B cell (primary cell): ENCODE data around the gene SDCCAG8. TPM values are rescaled to one million over a fixed set of nuclear protein-coding genes. Genes with fewer than 3 reads are reported as not detected.

ENCODE experiments used
- ATAC-seq: fragments of 200-7000 bp; cut with Tn5 transposase; one replicate; pipeline ENCODE4 v1.10.0; 2021; ENCODE audit warnings: low read depth, mild to moderate bottlenecking, moderate number of reproducible peaks, moderate library complexity
- CTCF ChIA-PET: fragments of 350-600 bp; sonication (Branson Sonifier 250); formaldehyde crosslinking; loops from one replicate; lab custom pipeline; 2021; ENCODE audit warnings: antibody characterized with exemption, inconsistent platforms; lab: Charles Lee
- POLR2A ChIA-PET: fragments of 350-600 bp; sonication (Branson Sonifier 250); formaldehyde crosslinking; loops from one replicate; lab custom pipeline; 2021; ENCODE audit warnings: antibody characterized with exemption; lab: Charles Lee
- DNase-seq: peaks from one replicate; pipeline ENCODE4 v3.0.0; 2013
- H2AFZ ChIP-seq: 2 replicates; pipeline ENCODE4 v1.6.1; 2012; ENCODE audit warnings: mild to moderate bottlenecking, low read depth, low read length; ENCODE audit not compliant: insufficient read depth, poor library complexity, severe bottlenecking
- H3K27ac ChIP-seq, 2 donors: 1 replicate in 1 of 2; 2 replicates in 1 of 2; pipeline ENCODE4 v1.5.1; 2012 to 2013; ENCODE audit warnings: low read length in 2 of 2, mild to moderate bottlenecking in 2 of 2, moderate library complexity in 1 of 2
- H3K27me3 ChIP-seq, 4 experiments: fragments of 200-600 bp in 1 of 4; sonication (generic) in 1 of 4; replicated peaks in 1 of 4; 1 replicate in 2 of 4; 2 replicates in 2 of 4; pipeline versions ENCODE4 v1.6.1 to v1.7.0; 2013 to 2016; ENCODE audit warnings: low read length in 3 of 4, mild to moderate bottlenecking in 2 of 4, mixed read lengths in 1 of 4, moderate library complexity in 1 of 4; ENCODE audit not compliant: insufficient read depth in 4 of 4, control insufficient read depth in 3 of 4; ENCODE audit errors: control extremely low read depth in 1 of 4
- H3K36me3 ChIP-seq, 2 experiments: replicated peaks in 1 of 2; 1 replicate in 1 of 2; 2 replicates in 1 of 2; pipeline versions ENCODE4 v1.6.1 to v1.7.1; 2013; ENCODE audit warnings: low read length in 1 of 2; ENCODE audit not compliant: insufficient read depth in 2 of 2, control insufficient read depth in 1 of 2; ENCODE audit errors: control extremely low read depth in 1 of 2, extremely low read depth in 1 of 2
- H3K4me1 ChIP-seq, 2 donors: fragments of 200-600 bp in 1 of 2; sonication (generic) in 1 of 2; 1 replicate in 1 of 2; 2 replicates in 1 of 2; pipeline versions ENCODE4 v1.5.1 to v1.6.1; 2013 to 2017; ENCODE audit warnings: low read length in 2 of 2; ENCODE audit not compliant: control insufficient read depth in 2 of 2, insufficient read depth in 2 of 2
- H3K4me2 ChIP-seq: replicated peaks from 2 replicates; pipeline ENCODE3; 2012; ENCODE audit warnings: mild to moderate bottlenecking, low read depth, low read length; ENCODE audit not compliant: poor library complexity, severe bottlenecking
- H3K4me3 ChIP-seq, 5 experiments: fragments of 200-600 bp in 1 of 5; sonication (generic) in 1 of 5; 1 replicate in 3 of 5; 2 replicates in 2 of 5; pipeline versions ENCODE4 v1.5.1 to v1.7.0; 2011 to 2016; ENCODE audit warnings: low read length in 4 of 5, mild to moderate bottlenecking in 4 of 5, low read depth in 2 of 5, control low read depth in 1 of 5, moderate library complexity in 1 of 5; ENCODE audit not compliant: insufficient read depth in 1 of 5; ENCODE audit errors: control extremely low read depth in 1 of 5, extremely low read depth in 1 of 5
- H3K79me2 ChIP-seq: fragments of 200-600 bp; sonication (generic); one replicate; pipeline ENCODE4 v1.6.0; 2016; ENCODE audit warnings: low read length; ENCODE audit not compliant: control insufficient read depth, insufficient read depth
- H3K9ac ChIP-seq: fragments of 200-600 bp; sonication (generic); 2 replicates; pipeline ENCODE4 v1.6.1; 2017; ENCODE audit warnings: mild to moderate bottlenecking, low read length, moderate library complexity
- H3K9me3 ChIP-seq, 3 donors: one replicate each; pipeline versions ENCODE4 v1.6.1 to v1.7.1; 2013; ENCODE audit warnings: low read length in 2 of 3; ENCODE audit not compliant: control insufficient read depth in 2 of 3, insufficient read depth in 1 of 3; ENCODE audit errors: control extremely low read depth in 1 of 3
- H4K20me1 ChIP-seq: 2 replicates; pipeline ENCODE4 v1.6.0; 2012; ENCODE audit warnings: mild to moderate bottlenecking, low read length; ENCODE audit not compliant: insufficient read depth, control insufficient read depth, poor library complexity, severe bottlenecking
- H3K27ac Mint-ChIP-seq: one replicate; pipeline ENCODE4 v1.8.0; 2021; ENCODE audit warnings: mixed read lengths
- H3K27me3 Mint-ChIP-seq: one replicate; pipeline ENCODE4 v1.8.0; 2021; ENCODE audit warnings: mixed read lengths
- H3K4me1 Mint-ChIP-seq: one replicate; pipeline ENCODE4 v1.8.0; 2021; ENCODE audit warnings: mixed read lengths
- H3K4me3 Mint-ChIP-seq: one replicate; pipeline ENCODE4 v1.8.0; 2021; ENCODE audit warnings: mixed read lengths
- H3K9me3 Mint-ChIP-seq: one replicate; pipeline ENCODE4 v1.8.0; 2022; ENCODE audit warnings: mixed read lengths; ENCODE audit not compliant: insufficient read depth
- CTCF ChIP-seq: fragments of 200-600 bp; IDR thresholded peaks from one replicate; pipeline ENCODE4 v1.8.0; 2022; ENCODE audit warnings: antibody characterized with exemption, mild to moderate bottlenecking
- EZH2 ChIP-seq: IDR thresholded peaks from 2 replicates; pipeline ENCODE4 v1.6.1; 2012; ENCODE audit warnings: borderline replicate concordance, low read depth, mild to moderate bottlenecking, moderate library complexity, low read length; ENCODE audit not compliant: insufficient read depth, poor library complexity, severe bottlenecking
- WGBS: methylation state at CpG from one replicate; pipeline ENCODE4 v1.1.5; 2013; ENCODE audit warnings: missing lambda C conversion rate; ENCODE audit not compliant: insufficient coverage; 5-methylcytosine and 5-hydroxymethylcytosine counted together
- intact Hi-C: fragments of 100-400 bp; cut with micrococcal nuclease; formaldehyde crosslinking; loops from one replicate; pipeline ENCODE4 v1.10.0; 2022
- polyA plus RNA-seq: library from polyadenylated mRNA; depleted of rRNA; stranded (reverse); fragments of >200 nt; gene quantifications from 2 replicates; pipeline ENCODE4 v1.2.3, GENCODE V29; 2012
- total RNA-seq, 2 donors: library from RNA; stranded (reverse); fragments of 120-200 nt in 1 of 2; gene quantifications; 1 replicate in 1 of 2; 2 replicates in 1 of 2; pipeline versions ENCODE4 v1.2.3 to v1.2.4, GENCODE V29; 2013 to 2022

The SDCCAG8 gene
- total and polyA plus RNA-seq, 2 donors (not counting 1 experiment from before 2014, with no cell fraction given): 37.1 to 60.7 TPM

DNA sequence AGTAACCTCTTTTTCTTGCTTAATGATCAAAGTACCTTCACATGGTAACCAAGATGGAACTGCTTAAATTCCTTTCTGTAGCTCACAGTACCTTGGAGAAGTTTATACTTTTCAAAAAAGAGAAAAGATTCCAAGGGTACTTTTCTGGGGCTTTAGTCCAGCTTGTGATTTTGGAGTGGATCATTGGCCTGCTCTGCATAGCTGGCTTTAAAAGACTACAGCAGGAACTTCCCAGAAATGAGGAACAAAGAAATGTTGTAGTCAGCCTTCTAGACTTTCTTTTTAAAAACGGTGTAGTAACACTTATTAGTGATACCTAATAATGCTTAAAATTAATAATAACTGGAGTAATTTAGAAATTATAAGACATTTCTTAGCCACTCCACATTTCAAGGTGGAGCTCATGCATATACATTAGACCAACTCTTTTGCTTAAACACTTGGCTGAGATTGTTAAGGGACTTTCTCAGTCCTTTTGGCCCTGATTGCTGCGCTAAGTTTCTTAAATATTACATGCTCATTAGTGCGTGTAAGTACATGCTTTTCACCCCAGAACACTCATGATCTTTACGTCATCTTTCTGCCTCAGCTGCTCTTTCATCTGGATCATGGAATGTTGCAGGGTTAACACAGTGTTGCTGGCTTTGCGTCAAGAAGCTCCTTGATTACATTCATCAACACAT, 57.3 kb downstream of the SDCCAG8 start:
- peak overlapping the region; percentile 42 for H3K9ac ChIP-seq
- no peaks in the 10 kb centered on the region for H4K20me1 ChIP-seq
- H2AFZ ChIP-seq: peak overlapping the region; percentile 30
- ChIA-PET CTCF (interaction anchor here (0.9 to 1.7 kb wide), 6 partner anchors 11 to 62 kb away, joined by 3 to 9 read pairs (median 4); partner anchors contain the start of genes CEP170 and SDCCAG8), POLR2A (interaction anchor here (1.1 to 2.1 kb wide), 3 partner anchors 16 to 59 kb away, joined by 4 to 7 read pairs (median 6); partner anchors contain the start of genes CEP170 and SDCCAG8)
- H3K27me3 Mint-ChIP-seq: no peaks in the 10 kb centered on the region
- peak; percentile 71 for ATAC-seq
- H3K4me1 ChIP-seq: peaks cover 18 to 20% of the 10 kb centered on the region in 2 donors
- H3K27ac Mint-ChIP-seq: peak overlapping the region; percentile 86
- peak overlapping the region; percentile 46 for H3K4me2 ChIP-seq
- H3K27ac ChIP-seq: peak overlapping the region; percentile 50 to 77
- peak; percentile 71 for DNase-seq
- H3K4me3 ChIP-seq: no peak overlapping the region
- intact Hi-C loops: loop anchor here (1.0 to 2.0 kb wide), 2 partner anchors 26 to 58 kb away; partner anchors contain the start of gene CEP170
- no peaks in the 10 kb centered on the region for H3K9me3 Mint-ChIP-seq
- 29% methylated on average over 1 of the region's 5 CpGs for whole genome bisulfite sequencing
- TF ChIP-seq EZH2: no peak
- no peak for TF ChIP-seq CTCF
- no peaks in the 10 kb centered on the region for H3K27me3 ChIP-seq
- H3K36me3 ChIP-seq: peaks cover 6 to 22% of the 10 kb centered on the region in 2 experiments
- peaks cover 25% of the 10 kb centered on the region for H3K4me1 Mint-ChIP-seq
- peak overlapping the region; percentile 70 for H3K4me3 Mint-ChIP-seq
- H3K79me2 ChIP-seq: no peaks in the 10 kb centered on the region
- H3K9me3 ChIP-seq: no peaks in the 10 kb centered on the region
